Left kidney (tissue), 2 donors: ENCODE data around the gene DDX1. TPM values are rescaled to one million over a fixed set of nuclear protein-coding genes. Genes with fewer than 3 reads are reported as not detected.

ENCODE experiments used
- DNase-seq: peaks from one replicate; pipeline ENCODE4 v3.0.0-alpha.2; 2013
- polyA plus RNA-seq: library from polyadenylated mRNA; unstranded; fragments of 120-200 nt; gene quantifications from one replicate; pipeline ENCODE4 v1.2.1, GENCODE V29; 2013; ENCODE audit not compliant: insufficient read length

The DDX1 gene
- polyA plus RNA-seq, 1 donor: 192 TPM

- no peak for DNase-seq
These were observed 70.4 kb downstream of the DDX1 start for GRCh38 chr2:15662026-15662425.

GRCh38 chr2:15662579-15662978 lies 70.9 kb downstream of the DDX1 start:
- DNase-seq: no peak

GRCh38 chr2:15663802-15664201 lies 72.1 kb downstream of the DDX1 start:
- no peak for DNase-seq

GRCh38 chr2:15664273-15665066 lies 72.8 kb downstream of the DDX1 start:
- DNase-seq: no peak

- no peak for DNase-seq
These were observed 73.6 kb downstream of the DDX1 start for GRCh38 chr2:15665067-15665942.

- DNase-seq: no peak
These were observed 74.3 kb downstream of the DDX1 start for GRCh38 chr2:15665943-15666460.

GRCh38 chr2:15666861-15667808 lies 75.5 kb downstream of the DDX1 start:
- no peak for DNase-seq

- no peak for DNase-seq
These were observed 76.3 kb downstream of the DDX1 start for GRCh38 chr2:15667809-15668556.

GRCh38 chr2:15668611-15669305 lies 77.1 kb downstream of the DDX1 start:
- no peak for DNase-seq

- DNase-seq: no peak
These were observed 77.8 kb downstream of the DDX1 start for GRCh38 chr2:15669375-15669910.

GRCh38 chr2:15670469-15670868 lies 78.8 kb downstream of the DDX1 start:
- no peak for DNase-seq

- no peak for DNase-seq
These were observed 79.3 kb downstream of the DDX1 start for GRCh38 chr2:15670981-15671380.

GRCh38 chr2:15671409-15671808 lies 79.7 kb downstream of the DDX1 start:
- DNase-seq: no peak

- DNase-seq: no peak
These were observed 80.5 kb downstream of the DDX1 start for GRCh38 chr2:15671842-15672815.

- no peak for DNase-seq
These were observed 81.6 kb downstream of the DDX1 start for GRCh38 chr2:15672961-15673918.

GRCh38 chr2:15673919-15674636 lies 82.4 kb downstream of the DDX1 start:
- no peak for DNase-seq
